Stimulated activated CD8-positive, alpha-beta memory T cell treated with anti-CD3 and anti-CD28 coated beads, Interleukin-7, amount 100 ng/mL, for 24 hours (primary cell): ENCODE data around the gene TRIAP1.

Source experiments
- DNase-seq: peaks from one replicate; pipeline ENCODE4 v3.0.0-alpha.2; 2020; ENCODE audit warnings: low read depth

The TRIAP1 gene

DNA sequence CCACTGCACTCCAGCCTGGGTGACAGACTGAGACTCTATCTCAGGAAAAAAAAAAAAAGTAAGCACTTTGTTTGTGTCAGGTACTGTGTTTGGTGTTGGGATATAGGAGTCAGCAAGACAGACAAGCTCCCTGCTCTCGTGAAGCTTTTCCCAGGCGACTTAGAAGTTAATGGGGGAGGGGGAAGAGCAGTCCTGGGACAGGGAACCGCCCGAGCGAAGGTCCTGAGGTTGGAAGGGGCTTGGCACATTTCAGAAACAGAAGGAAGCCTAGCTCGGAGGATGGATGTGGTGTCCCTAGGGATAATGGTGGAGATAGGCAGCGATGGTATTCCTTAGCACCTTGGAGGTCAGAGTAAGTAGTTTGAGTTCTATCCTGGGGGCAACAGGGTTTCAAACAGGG is 16.8 kb downstream of the TRIAP1 start:
- DNase-seq, result no peak

DNA sequence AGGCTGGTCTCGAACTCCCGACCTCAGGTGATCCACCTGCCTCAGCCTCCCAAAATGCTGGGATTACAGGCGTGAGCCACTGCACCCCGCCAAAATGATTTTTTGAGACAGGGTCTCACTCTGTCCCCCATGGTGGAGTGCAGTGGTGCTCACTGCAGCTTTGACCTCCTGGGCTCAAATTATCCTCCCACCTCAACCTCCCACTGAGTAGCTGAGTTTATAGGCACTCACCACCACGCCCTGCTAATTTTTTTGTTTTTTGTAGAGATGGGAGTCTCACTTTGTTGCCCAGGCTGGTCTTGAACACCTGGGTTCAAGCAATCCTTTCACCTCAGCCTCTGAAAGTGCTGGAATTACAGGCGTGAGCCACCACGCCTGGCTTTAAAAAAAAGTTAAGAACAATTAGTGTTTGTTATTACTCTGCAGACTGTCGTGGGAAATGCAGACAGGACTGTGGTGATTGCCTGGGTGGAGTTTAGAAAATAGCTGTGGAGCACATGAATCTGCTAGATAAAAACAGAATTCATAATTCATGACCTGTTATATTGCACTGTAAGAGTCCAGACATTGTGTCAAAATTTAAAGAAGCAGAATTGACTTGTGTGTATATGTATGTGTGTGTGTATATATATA is 17.5 kb downstream of the TRIAP1 start:
- DNase-seq, result no peak

DNA sequence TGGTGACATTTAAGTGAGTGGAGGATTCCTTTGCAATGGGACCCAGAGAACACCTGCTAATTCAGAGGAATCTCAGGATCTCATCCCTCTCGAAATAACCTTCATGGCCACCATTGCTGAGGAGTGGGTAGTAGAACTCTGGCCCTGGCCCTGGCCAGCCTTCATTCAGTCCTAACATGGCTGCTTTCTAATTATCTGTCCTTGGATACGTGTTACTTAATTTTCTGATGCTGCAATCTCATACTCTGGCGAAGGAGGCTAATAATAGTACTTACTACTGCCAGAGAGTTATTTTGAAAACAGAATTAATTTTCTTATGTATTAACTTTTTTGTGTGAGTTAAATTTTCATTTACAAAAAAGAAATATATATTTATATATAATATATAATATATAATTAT is 20.4 kb downstream of the TRIAP1 start:
- DNase-seq, result no peak

DNA sequence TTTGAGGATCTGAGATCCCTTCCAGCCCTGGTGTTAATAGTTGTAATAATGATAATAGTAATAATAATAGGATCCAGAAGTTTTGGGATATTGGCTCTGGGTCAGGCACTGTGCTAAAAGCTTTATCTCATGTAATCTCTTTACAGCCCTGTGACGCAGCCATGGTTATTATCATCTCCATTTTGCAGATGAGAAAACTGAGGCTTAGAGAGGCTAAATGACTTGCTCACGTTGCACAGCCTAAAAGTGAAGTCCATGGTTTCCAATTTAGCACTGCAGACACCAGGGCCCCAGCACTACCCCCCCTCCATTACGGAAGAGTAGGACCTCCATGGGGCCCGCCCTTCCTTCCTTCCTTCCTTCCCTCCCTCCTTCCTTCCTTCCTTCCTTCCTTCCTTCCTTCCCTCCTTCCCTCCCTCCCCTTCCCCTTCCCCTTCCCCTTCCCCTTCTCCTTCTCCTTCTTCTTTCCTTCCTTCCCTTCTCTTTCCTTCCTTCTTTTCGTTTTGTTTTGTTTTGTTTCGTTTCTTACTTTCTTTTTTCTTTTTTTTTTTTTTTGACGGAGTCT is 23.2 kb downstream of the TRIAP1 start:
- DNase-seq, result no peak

DNA sequence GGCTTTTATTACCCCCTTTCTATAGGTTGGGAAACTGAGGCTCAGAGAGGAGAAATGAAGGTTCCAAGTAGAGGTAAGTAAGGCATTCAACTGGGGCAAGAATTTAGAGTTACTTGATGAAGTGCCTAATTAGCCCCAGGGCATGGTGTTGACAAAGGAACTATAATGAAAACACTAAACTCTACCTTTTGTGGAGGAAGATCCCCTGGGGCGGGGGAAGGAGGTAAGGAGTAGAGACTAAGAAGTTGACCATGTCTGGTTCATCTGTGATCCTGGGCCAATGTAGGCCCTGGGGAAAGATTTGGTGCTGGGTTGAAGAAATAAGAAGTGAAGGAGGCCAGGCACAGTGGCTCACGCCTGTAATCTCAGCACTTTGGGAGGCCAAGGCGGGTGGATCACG is 24.5 kb downstream of the TRIAP1 start:
- DNase-seq, result no peak

DNA sequence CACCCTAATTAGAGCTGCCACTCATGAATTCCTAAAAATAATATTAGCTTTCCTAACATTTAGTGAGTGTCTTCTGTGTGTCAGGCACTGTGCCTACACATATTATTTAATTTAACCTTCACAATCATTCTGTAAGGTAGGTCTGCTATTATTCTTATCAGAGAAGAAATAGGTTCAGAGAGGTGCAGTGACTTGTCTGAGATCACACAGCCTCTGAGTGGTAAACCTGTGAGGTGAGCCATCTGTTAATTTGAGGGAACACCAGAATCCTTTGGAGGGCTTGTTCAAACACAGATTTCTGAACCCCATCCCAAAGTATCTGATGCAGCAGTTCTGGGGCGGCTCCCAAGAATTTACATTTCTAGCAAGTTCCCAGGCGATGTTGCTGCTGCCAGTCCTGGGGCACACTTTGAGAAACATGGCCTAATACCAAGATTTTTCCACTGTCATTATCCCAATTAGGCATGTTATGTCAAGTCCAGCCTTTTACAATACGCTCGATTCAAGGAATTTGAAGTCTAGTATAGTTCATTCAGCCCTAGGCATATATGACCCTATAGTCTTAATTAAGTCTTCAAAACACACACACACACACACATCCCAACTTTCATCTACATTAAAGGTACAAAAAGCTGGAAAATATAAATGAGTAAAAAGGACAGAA is 28.1 kb downstream of the TRIAP1 start:
- no peak for DNase-seq

DNA sequence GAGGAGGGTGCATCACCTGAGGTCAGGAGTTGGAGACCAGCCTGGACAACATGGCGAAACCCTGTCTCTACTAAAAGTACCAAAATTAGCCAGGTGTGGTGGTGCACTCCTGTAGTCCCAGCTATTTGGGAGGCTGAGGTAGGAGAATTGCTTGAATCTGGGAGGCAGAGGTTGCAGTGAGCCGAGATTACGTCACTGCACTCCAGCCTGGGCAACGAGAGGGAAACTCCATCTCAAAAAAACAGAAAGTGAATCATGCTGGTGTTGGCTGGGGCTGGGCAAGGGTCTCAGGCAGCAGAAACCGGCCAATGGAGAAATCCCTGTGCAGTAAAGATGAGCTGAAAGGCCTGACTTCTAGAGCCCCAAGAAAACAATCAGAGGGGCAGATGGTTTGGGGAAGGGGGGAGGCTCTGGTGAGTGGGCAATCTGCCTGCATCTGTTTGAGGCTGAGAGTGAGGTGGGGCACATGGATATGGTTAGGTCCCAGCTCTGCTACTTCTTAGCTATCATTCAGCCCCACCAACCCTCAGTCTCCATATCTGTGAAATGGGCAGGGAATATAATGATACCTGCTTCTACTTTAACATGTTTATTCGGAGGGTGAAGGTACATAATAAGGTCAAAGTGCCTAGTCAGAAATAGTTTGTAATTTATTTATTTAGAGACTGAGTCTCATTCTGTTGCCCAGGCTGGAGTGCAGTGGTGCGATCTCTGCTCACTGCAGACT is 29.5 kb downstream of the TRIAP1 start:
- no peak for DNase-seq

DNA sequence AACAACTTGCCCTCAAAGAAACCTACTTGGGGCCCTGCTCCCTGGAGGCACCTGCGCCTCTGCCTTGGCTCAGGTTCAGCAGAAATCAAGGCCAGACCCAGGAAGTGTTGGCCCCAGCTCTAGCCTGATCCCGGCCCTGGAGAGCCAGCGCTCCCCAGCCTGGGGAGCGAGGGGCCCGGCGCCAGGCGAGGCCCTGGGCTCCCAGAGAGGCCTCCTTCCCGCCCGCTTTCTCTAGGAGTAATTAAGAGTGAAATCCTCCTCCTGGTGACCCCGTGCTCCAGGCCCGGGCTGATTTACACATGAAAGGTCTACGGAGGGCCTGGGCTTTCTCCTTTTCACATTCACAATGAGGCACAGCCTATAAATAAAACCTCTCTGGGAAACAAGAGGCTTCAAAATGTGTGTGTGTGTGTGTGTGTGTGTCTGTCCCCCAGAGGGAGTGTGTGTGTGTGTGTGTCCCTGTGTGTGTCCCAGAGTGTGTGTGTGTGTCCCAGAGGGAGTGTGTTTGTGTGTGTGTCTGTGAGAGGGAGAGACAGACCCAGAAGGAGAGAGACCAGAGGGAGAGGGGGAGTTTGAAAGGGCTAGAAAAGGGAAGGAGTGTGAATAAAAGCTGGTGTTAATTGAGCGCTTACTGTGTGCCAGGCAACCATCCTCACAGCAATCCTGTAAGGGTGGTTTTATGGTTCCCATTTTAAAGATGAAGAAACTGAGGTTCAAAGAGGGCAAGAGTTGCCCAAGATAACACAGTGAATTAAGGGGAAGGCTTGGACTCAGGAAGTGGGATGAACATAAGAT is 32.1 kb downstream of the TRIAP1 start:
- DNase-seq, result no peak

DNA sequence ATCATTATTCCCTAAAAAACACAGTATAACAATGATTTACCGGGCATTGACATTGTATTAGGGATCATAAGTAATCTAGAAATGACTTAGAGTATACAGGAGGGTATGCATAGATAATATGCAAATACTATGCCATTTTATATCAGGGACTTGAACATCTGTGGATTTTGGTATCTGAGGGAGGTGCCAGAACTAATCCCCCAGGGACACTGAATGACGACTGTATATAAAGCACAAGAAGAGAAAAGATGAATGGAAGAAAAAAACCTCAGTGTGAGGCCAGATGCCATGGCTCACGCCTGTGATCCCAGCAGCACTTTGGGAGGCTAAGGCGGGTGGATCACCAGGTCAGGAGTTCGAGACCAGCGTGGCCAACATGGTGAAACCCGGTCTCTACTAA is 33.8 kb downstream of the TRIAP1 start:
- DNase-seq, result no peak

DNA sequence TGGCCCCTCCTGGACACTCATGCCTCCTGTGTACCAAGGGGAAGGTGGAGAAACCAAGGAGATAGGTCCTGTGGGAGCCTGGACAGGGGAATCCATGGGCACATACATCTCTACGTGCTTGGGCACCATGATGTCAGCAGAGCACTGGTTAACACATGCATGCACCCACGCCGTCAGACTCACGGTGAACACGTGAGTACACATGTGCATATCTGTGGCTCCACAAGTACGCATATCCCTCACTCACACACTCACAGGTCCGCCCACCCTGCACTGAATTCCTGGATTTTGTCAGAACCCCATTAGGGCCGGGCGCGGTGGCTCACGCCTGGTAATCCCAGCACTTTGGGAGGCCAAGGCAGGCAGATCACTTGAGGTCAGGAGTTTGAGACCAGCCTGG is 37.4 kb downstream of the TRIAP1 start:
- no peak for DNase-seq

DNA sequence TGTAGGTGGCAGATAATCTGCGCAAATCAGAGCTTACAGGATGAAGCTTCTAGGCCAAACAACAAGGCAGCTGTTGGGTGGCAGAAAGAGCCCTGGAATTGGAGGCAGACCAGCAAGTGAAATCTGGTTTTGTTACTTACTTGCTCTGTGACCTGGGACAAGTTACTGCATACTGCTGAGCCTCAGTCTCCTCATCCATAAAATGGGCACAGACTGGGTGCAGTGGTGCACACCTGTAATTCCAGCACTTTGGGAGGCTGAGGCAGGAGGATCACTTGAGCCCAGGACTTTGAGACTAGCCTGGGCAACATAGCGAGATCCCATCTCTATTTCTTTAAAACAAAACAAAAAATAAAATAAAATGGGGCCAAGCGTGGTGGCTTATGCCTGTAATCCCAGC is 39.6 kb downstream of the TRIAP1 start:
- DNase-seq, result no peak

DNA sequence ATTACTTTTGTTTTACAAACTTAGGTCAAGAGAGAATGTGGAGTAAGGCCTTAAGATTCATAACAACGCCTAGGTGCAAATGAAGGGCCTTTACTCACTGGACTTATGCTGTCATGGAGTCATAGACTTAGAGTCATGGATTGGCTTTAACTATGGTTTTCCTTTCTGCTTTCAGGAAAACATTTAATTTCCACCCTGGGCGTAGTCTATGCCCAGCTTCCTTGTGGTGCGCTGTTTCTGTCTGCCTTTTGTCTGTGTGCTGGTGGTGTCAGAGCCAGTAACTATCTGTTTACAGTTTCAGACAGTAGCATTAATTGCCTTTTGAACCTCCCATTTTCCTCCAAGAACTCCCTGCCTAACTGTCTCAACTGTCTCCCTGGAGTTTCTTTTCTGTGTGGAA is 40.1 kb downstream of the TRIAP1 start:
- DNase-seq, result no peak

DNA sequence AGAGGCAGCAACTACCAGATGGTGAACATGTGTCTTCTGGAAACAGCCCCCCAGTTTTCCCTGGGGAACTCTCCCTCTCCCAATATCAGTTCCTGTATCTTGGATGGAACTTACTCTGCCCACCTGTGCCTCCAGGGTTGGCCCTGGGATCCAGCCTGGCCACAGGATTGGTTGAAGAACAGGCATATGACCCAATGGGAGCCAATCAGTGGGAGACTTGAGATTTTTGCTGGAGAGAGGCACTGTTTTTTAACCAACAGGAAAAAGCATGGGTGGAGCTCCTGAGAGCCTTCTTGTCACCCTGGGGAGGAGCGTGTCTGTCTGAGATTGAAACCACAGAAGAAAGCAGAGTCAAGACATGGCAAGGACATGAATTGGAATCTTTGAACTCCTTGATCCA is 41.9 kb downstream of the TRIAP1 start:
- no peak for DNase-seq

DNA sequence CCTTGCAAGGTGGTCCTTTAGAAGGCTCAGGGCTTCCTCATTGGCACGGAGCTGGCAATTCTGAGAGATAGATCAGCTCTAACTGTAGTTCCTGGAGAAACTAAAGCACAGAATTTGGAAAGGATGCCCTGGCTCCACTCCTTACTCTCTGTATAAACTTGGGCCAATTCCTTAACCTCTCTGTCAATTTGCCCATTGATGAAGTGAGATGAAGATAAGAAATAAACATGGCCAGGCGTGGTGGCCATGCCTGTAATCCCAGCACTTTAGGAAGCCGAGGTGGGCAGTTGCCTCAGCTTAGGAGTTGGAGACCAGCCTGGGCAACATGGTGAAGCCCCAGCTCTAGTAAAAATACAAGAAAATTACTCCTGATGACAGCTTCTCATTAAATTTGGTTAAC is 42.3 kb downstream of the TRIAP1 start:
- DNase-seq, result no peak

DNA sequence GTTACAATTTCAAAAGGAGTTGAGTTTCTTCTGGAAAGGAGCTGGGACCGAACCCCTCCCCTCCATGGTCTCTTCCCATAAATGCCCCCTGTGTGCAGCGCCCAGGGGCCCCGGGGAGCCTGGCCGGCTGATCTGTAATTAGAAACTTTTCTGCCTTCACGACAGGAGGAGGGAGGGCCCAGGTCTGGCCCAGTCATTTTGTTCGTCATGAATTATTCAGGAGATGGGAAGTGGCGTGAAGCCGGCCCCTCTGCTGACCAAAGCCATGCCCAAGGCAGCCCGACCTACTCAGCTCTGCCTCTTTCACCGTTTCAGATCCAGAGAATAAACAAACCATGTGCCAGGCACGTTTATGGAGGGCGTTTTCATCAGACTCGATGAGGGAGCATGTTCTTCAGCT is 44.0 kb downstream of the TRIAP1 start:
- no peak for DNase-seq

DNA sequence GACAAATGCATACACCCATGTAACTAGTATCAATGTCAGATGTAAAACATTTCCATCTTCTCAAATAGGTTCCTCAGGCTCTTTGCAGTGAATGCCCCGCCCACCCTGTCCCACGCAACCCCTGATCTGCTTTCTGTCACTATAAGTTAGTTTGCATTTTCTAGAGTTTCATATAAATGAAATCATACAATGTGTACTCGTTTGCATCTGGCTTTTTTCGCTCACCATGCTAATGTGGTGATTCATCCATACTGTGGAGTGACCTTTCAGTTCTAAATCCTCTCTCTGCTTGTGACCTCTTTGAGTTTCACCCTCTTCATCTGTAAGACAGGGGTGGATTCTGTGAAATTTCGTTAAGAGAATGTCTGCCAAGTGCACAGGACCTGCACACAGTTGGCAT is 46.7 kb downstream of the TRIAP1 start:
- DNase-seq, result no peak

DNA sequence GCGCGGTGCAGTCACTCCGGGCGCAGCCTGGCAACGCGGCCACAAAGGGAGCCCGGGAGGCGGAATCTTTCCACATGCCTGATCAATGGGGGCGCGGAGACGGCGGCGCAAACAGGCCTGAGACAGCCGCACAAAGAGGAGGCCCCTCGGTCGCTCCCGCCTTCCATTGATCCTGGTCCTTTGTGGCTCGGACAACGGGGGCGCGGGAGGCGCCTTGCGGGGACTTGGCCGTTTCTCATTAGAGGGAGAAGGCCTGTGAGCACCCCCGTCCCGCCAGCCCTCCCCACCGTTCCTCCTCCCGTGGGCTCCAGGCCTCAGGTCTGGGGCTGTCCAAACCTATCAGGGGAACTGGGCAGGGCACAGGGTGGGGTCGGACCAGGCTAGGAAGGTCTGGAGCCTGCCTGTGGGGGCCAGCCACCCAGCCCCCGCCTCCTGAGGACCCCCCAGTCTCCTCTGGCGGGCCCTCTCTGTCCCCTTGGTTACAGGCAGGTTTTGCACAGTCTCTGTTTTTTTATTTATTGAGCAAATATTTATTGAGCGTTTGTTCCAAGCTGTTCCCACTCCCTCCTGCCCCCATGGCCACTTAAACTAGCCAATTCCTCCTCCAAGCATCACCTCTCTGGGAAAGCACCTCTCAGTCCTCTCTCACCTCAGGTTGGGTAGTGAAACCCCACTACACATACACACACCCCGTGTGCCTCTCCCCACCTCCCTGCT is 48.2 kb downstream of the TRIAP1 start:
- DNase-seq, result no peak

DNA sequence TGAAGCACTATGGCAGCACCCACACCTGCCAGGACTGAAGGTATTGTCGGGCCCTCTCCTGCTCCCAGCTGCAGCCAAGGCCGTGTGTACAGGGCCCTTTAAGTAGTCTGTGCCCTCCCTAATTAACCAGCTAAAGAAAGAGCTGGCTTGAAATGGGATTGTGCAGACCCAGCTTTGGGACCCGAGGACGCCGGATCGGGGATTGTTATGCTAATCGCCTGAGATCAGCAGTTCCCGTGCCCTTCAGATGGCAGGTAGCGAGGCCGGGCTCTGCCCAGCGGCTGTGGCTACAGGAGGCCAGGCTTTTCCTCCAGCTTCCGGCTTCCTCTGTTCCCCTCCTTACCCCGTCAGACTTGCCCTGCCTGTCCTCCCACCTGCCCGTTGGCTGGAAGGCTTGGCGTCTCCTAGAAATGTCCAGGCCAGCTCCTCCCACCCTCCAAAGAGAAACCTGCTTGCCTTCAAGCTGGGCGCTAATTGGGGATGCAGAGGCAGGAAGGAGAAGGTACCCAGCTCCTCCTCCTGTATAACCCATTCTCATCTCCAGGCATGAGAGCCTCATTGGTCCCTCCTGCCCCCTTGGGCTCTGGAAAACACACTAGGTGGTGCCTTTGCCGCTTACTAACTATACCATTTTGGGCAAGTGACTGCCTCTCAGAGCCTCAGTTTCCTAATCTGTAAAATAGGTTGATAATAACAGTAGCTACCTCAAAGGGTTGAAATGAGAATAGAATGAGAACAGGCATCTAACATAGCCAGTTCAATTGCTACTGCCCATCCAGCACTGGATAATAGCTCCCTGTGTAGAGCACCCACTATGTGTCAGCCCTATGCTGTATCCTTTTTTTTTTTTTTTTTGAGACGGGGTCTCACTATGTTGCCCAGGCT is 51.5 kb downstream of the TRIAP1 start:
- no peak for DNase-seq
